HG02763 (cell line): ENCODE results near the gene ARHGAP18.

Source experiments
- ATAC-seq: cut with Tn5 transposase; IDR thresholded peaks from one replicate; pipeline ENCODE4 v1.9.1; 2021; ENCODE audit warnings: mild to moderate bottlenecking, moderate library complexity; ENCODE audit not compliant: unreplicated experiment

The ARHGAP18 gene

GRCh38 chr6:129623008-129623732 is 86.8 kb downstream of the ARHGAP18 start:
- no peak for ATAC-seq

DNA sequence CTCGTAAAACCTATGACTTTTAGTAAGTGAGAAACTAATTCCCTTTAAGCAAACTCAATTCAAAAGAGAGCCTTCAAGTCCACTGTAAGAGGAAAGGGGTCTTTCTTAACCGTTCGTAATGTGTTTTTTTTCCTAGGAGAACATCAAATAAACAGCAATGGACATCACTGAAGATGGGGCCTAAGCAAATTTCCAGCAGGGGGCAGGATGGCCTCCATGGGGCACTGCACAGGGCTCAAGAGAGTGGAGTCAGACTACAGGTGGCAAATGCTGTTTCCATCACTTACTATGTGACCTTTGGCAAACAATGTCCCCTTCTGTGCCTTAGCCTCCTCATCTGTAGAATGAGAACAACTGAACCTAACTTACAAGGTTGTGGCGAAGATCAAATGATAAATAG is 88.7 kb downstream of the ARHGAP18 start:
- ATAC-seq = no peak

DNA sequence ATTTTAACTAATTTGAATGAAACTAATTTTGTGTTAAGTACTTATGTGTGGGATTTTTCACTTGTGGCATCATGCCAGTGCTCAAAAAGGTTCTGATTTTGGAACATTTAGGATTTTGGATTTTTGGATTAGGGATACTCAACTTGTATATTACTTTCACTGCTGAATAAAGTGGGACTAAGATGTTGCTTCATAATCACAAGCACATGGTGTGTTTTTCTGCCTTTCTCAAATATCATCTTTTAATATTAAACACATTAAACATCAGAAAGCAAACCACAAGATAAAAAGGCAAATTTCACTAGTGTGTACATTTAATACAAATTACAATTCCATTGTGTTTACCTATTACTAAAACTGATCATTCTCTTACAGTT is 89.8 kb downstream of the ARHGAP18 start:
- ATAC-seq = no peak

GRCh38 chr6:129619579-129620233 is 90.3 kb downstream of the ARHGAP18 start:
- ATAC-seq = no peak

- ATAC-seq = no peak
Observed at GRCh38 chr6:129617986-129618385, 92.0 kb downstream of the ARHGAP18 start.

GRCh38 chr6:129615496-129615895 is 94.5 kb downstream of the ARHGAP18 start:
- ATAC-seq = no peak

- ATAC-seq = no peak
Observed at GRCh38 chr6:129615020-129615419, 95.0 kb downstream of the ARHGAP18 start.

GRCh38 chr6:129614464-129614863 is 95.5 kb downstream of the ARHGAP18 start:
- no peak for ATAC-seq

GRCh38 chr6:129612440-129612839 is 97.5 kb downstream of the ARHGAP18 start:
- no peak for ATAC-seq

- no peak for ATAC-seq
Observed at GRCh38 chr6:129609635-129610034, 100.3 kb downstream of the ARHGAP18 start.

DNA sequence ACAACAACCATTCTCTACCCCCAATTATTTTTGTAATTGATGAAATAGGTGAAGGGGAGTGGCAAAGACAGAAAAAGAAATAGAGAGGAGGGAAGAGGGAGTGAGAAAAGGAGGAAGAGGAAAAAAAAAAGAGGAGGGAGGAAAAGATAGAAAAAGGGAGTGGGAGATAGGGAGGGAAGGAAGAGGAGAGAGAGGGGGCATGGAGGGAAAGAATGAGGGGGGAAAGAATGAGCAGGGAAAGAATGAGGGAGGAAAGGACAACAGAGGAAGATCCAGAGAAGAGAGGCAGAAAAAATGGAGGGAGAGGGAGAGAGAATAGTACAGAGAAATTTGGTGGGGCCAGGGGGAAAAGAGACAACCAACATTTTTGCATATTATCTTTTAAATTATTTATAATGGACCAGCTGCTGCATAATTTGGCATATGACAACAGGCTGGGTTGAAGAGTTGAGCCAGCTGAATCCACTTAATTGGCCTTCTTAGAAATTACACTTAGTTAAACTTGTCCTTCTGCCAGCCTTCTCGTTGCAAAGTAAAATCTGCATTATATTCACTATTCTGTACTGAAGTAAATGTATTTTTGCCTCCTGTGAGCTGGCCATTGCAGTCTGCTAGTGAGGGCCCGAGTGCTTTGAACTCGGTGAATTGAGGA is 101.0 kb downstream of the ARHGAP18 start:
- no peak for ATAC-seq

DNA sequence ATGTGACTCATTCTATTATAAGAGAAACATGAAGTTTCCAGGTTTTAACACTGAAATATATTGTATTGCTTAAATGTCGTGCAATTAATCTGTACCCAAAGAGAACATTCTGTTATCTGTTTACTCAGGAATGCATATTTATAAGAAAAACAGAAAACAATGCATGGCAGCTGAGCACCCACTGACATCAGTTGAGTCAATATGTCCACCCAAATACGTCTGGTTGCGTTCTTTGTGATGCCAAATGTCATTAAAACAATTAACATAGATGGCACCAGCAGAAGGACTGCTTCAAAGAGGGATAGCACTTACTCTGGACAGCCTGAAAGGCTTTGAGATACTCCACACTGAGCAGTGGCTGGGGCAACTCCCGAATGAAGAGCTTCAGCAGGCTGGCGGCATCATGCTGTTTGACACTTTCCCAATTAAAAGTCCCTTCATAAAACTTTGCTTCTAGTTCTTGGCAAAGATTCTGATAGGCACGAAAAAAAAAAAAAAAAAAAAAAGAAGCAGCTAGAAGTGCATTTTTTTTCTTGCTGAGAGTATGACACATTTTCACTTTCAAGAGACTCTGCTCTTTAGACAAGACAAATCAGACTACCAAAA is 102.3 kb downstream of the ARHGAP18 start:
- no peak for ATAC-seq

- peak; percentile 66 for ATAC-seq
Observed at GRCh38 chr6:129606664-129607063, 103.3 kb downstream of the ARHGAP18 start.

DNA sequence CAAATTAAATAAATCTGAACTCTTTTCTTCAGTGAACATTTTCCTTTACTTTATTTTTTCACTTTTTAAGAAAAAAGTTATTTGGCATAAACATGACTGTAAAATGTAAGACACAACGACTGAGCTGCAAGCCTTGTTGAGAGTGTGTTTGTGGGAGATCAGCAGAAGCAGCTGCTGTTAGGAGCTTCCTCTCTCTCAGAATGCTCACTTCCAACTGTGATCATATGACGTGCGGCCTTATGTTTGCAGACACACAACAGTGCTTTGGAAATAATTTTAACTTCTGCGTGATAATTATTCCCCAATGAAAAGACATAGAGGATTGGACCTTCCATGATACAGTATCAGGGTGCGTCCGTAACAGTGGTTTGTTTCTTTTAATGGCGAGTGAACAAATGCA is 104.0 kb downstream of the ARHGAP18 start:
- no peak for ATAC-seq

GRCh38 chr6:129605095-129605494 is 104.9 kb downstream of the ARHGAP18 start:
- no peak for ATAC-seq

DNA sequence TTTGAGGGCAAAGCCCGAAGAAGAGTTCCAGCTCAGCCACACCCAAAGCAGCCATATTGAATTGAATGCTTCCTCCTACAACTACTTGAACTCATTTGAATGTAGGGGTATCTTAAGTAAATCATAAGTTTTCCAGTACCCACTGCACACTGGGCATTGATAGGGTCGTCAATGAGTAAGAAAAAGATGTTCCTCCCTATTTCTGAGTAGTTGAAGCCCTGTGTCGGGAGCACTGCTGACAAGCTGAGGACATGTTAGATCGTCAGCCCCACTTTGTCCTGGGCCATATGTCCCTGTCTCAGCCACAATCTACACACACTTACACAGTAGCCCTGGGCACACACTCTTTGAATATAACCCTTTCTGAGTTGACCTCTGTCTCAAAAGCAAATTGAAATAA is 105.7 kb downstream of the ARHGAP18 start:
- no peak for ATAC-seq

DNA sequence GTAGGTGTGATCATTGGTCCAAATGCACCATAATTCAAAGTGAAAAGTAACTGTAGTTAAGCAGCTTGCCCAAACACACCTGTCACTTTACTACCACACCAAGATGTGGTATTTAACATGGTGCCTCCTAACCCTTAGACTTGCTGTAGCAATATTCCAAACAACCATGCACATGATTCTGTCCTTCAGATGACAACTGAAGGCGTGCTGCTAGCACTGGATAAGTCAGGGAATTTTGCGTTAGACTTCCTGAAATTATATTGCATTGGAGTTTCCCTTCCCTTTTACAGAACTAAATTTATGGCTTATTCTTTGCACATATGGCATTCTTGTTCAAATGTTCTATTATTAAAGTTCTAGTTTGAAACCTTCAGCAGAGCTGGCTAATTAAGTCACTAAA is 106.2 kb downstream of the ARHGAP18 start:
- ATAC-seq = no peak

DNA sequence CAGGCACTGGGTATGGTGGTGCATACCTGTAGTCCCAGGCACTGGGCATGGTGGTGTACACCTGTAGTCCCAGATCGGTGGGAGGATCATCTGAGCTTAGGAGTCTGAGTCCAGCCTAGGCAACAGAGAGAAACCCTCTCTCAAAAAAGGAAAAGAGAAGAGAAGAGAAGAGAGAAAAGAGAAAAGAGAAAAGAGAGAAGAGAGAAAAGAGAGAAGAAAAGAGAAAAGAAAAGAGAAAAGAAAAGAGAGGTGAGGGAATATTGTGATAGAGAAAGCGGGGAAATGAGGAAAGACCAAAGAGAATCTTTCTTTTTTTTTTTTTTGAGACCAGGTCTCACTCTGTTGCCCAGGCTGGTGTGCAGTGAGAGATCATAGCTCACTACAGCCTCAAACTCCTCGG is 108.7 kb downstream of the ARHGAP18 start:
- ATAC-seq = no peak

- ATAC-seq = no peak
Observed at GRCh38 chr6:129599467-129599866, 110.5 kb downstream of the ARHGAP18 start.

DNA sequence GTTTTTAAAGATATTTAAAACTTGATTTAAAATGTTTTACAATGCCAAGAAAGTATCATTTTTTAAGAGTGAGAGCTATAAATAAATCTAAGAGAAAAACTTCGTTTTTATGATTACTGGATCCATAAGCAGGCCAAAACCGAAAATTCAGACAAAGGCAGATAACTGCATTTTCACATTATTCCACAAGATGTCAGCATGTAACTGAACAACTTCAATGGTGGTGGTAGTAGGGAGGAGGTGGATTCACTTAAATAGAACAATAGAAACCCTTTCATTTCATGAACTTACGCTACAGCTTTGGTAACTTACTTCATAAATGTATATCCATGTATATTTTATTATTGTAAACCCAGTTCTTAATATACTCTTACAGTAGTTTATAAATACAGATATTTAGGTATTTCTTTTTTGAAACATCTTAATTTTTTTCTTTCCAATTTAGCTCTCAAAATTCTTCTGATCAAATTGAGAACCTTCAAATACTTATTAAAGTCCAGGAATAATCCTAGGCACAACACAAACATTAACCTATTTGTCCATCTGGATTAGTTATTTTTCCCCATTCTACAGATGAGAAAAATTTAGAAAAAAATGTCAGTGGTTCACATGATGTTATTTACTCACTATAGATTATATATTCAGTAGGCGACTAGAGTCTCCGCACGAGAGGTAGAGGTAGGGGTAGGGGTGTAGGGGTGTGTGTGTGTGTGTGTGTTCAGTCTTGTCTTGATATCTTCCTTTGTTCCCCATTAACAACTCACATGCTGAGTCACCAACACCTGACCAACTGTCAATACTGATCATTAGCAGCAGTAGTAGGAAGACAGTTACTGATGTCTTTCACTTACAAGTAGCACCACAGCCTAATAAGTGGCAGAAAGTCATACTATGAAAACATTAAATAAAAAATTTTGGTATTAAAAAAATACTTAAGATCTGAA is 111.5 kb downstream of the ARHGAP18 start:
- peak; percentile 55 for ATAC-seq
